GM19043 (cell line): Measurements from ENCODE around the gene BBS12.

Experiments
- ATAC-seq: cut with Tn5 transposase; IDR thresholded peaks from one replicate; pipeline ENCODE4 v1.9.1; 2021; ENCODE audit warnings: low read depth; ENCODE audit not compliant: unreplicated experiment

BBS12 gene

DNA sequence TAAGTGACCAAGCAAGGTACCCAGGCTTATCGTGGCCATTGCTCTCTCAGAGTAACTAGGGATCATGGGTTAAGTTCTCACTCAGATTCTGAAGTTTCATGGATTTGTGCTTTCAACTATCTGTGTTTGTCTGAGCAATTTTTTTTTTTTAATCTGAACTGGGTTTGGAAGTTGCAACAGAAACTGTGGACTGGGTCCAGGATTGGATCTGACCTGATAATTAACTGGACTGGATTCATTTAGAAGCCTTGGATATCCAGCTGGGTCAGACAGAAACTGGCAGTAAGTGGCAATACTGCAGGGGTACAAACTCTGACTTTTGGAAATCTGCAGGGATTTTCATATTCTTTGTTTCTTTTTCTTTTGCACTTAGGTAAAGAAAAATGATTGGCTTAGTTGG, 55.4 kb downstream of the BBS12 start:
- no peak for ATAC-seq

DNA sequence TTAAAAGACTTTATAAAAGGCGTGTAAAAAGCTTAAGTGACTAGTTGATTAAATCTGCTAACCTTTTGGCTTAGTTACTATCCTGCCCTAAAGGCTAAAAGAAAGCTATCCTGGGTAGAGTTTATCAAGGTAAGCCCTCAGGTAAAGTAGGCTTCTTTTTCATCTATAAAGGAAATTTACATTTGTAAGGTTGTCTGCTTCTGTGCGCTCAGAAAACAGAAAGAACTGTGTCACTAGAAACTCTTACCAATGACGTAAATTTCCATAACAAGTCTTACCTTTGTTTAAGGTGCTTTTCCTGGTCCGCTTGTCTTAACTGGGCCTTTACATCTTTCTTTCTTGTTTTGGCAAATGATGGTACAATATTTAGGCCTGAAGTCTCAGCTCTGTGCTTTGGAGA, 56.4 kb downstream of the BBS12 start:
- no peak for ATAC-seq

DNA sequence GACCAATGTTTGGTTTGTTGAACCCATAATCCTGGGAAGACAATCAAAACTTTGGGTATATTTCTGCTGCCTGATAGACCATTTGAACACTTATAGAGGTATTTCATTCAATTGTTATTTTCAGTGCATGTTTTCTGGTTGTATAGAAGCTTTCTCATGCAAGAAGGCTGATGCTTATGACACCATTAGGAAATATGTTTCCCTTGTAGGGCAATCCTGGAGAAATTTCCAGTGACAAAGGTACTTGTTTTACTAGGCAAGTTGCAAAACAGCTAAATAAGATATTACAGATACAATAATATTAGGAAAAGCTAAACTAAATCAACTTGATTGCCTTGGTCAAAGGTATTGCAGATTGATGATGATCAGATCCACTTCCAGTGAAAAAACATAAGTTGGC, 61.3 kb downstream of the BBS12 start:
- ATAC-seq: no peak
